HG02870 (cell line): ENCODE data around the gene PRKCE.

Source experiments
- ATAC-seq: cut with Tn5 transposase; IDR thresholded peaks from one replicate; pipeline ENCODE4 v1.9.1; 2021; ENCODE audit warnings: mild to moderate bottlenecking, moderate library complexity; ENCODE audit not compliant: unreplicated experiment

Gene PRKCE

GRCh38 chr2:46002947-46003346, 351.5 kb downstream of the PRKCE start:
- ATAC-seq = no peak

GRCh38 chr2:46003903-46004473, 352.5 kb downstream of the PRKCE start:
- no peak for ATAC-seq

- ATAC-seq = no peak
Observed at GRCh38 chr2:46006473-46007025, 355.1 kb downstream of the PRKCE start.

- no peak for ATAC-seq
Observed at GRCh38 chr2:46007412-46007811, 355.9 kb downstream of the PRKCE start.

- ATAC-seq = no peak
Observed at GRCh38 chr2:46008091-46008870, 356.8 kb downstream of the PRKCE start.

GRCh38 chr2:46009315-46009714, 357.8 kb downstream of the PRKCE start:
- ATAC-seq = no peak

- no peak for ATAC-seq
Observed at GRCh38 chr2:46009772-46010171, 358.3 kb downstream of the PRKCE start.

- no peak for ATAC-seq
Observed at GRCh38 chr2:46010223-46010924, 358.9 kb downstream of the PRKCE start.

- ATAC-seq = no peak
Observed at GRCh38 chr2:46010925-46011490, 359.5 kb downstream of the PRKCE start.

GRCh38 chr2:46012618-46013240, 361.3 kb downstream of the PRKCE start:
- no peak for ATAC-seq

GRCh38 chr2:46013726-46014125, 362.3 kb downstream of the PRKCE start:
- no peak for ATAC-seq

- no peak for ATAC-seq
Observed at GRCh38 chr2:46014911-46015654, 363.6 kb downstream of the PRKCE start.

- ATAC-seq = no peak
Observed at GRCh38 chr2:46015671-46016070, 364.2 kb downstream of the PRKCE start.

GRCh38 chr2:46016091-46016490, 364.6 kb downstream of the PRKCE start:
- no peak for ATAC-seq

- no peak for ATAC-seq
Observed at GRCh38 chr2:46018773-46019591, 367.5 kb downstream of the PRKCE start.

GRCh38 chr2:46020416-46020815, 368.9 kb downstream of the PRKCE start:
- ATAC-seq = no peak

- ATAC-seq = no peak
Observed at GRCh38 chr2:46023165-46023854, 371.8 kb downstream of the PRKCE start.

GRCh38 chr2:46024146-46024779, 372.8 kb downstream of the PRKCE start:
- ATAC-seq = no peak
